ENCODE data around the gene EYA2.
A peak's percentile ranks its signal among the peaks of the same experiment; 100 is the strongest.

The EYA2 gene

GRCh38 chr20:47215653-47216397 is 321.2 kb downstream of the EYA2 start:
- DNase-seq, result no peak

GRCh38 chr20:47216819-47217410 is 322.3 kb downstream of the EYA2 start:
- no peak for DNase-seq

DNA sequence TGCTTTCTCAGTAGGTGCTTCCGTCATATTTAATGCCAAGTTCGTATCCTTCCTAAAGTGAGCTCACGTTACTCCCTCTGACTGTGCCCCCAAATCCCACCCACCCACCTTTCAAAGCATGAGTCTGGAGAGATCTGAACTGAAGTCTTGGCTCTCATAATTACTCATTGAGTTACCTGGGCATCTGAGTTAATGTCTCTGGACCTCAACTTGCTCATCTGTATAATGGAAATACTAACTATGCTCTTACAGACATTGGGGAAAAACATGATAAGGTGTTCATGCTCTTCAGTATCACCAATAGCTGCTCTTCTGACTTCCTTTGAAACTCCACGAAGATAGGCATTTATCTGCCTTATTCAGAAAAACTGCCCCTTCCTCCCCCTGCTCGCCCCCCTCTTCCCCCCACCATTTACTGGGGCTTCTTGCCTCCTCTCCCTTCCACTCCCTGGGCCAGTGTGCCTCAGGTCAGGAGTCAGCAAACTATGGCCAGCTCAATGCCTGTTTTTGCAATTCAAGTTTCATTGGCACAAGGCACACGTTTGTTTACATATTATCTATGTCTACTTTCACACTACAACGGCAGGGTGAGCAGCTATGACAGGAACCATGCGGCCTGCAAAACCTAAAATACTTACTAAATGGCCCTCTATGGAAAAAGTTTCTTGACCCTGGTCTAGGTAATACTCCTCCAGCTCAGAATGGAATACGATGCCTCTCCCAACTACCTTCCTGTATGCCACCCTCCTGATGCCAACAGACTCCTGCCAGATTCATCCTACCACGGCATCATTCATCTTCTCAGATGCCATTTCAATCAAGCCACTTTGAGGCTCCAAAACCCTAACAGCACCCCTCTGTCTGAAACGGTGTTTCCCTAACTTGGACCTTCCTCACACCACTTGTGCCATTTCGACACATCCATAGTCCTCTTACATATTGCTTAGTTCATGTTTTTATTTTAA is 323.1 kb downstream of the EYA2 start:
- DNase-seq, result no peak

DNA sequence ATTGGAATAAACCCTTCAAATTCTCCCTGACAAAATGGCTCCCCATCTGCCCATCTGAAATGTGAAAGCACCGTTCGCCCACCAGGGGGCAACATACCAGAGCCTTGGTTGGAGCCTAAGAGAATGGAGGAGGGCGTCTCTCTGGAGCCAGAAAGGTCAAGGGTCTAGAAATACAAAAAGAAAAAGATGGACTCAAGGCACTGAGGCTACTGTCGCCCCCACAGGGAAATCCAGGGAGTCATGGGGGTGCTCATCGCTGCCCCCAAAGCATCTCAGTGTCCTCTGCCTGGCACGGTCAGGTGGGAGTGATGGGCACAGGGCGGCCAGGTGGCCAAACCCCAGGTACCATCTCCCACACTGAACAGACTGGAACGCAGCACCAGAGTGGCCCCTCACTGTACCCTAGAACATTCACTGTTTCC is 325.5 kb downstream of the EYA2 start:
- DNase-seq, result peak; percentile 8

GRCh38 chr20:47221036-47221625 is 326.5 kb downstream of the EYA2 start:
- no peak for DNase-seq

GRCh38 chr20:47222468-47223119 is 328.0 kb downstream of the EYA2 start:
- DNase-seq, result no peak

- DNase-seq, result no peak
Measured at GRCh38 chr20:47223896-47224295, 329.3 kb downstream of the EYA2 start.

GRCh38 chr20:47224300-47224791 is 329.7 kb downstream of the EYA2 start:
- DNase-seq, result no peak

DNA sequence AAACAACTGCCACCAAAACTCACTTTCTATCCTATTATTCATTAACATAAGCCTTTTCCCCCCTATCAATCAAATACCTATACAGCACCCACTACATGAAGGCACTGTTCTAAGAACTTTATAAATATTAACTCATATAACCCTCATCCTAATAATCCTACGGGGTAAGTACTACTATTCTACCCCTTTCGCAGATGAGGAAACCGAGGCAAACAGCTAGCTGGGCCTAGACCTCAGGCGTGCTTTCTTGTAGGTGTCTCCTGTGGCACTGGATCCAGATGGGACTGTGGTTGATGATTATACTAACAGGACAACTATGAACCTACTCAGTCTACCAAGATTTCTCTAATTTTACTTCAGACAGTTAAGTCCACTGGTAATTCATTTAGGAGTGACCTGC is 330.2 kb downstream of the EYA2 start:
- DNase-seq, result no peak

DNA sequence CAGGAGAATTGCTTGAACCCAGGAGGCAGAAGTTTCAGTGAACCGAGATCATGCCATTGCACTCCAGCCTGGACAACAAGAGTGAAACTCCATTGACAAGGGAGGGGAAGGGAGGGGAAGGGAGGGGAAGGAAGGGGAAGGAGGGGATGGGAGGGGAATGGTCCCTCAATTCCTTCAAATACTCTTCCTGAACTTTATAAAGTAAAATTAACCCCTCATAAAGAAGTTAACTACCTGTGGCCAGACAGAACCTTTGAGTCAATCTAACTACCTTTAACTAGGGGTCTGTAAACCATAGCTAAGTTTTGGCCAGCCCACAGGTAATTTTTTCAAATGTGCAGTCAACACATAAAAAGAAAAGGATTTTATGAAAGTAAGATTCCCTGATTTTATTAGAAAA is 330.8 kb downstream of the EYA2 start:
- no peak for DNase-seq

GRCh38 chr20:47227119-47227518 is 332.5 kb downstream of the EYA2 start:
- no peak for DNase-seq

- DNase-seq, result no peak
Measured at GRCh38 chr20:47227576-47227975, 332.9 kb downstream of the EYA2 start.

GRCh38 chr20:47228654-47229053 is 334.0 kb downstream of the EYA2 start:
- DNase-seq, result no peak

DNA sequence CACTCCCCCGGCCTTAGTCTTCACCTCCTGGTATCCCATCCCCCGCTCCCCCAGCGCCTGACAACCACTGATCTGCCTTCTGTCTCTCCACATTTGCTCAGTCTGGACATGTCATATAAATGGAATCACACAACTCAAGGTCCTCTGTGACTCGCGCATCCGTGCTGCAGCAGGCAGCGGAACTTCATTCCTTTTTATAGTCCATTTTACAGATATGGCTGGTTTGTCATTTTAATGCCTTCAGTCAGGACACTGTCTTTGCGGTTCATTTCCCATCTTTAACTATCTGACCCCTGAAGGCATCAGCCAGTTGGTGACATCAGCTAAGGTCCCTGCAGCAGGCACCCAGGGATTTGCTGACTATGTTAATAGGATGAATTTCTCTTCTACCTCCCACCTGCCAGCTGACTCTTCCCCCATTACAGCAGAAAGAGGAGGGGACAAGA is 336.2 kb downstream of the EYA2 start:
- DNase-seq, result no peak

- DNase-seq, result no peak
Measured at GRCh38 chr20:47231382-47232039, 336.9 kb downstream of the EYA2 start.

GRCh38 chr20:47232518-47232917 is 337.9 kb downstream of the EYA2 start:
- no peak for DNase-seq

DNA sequence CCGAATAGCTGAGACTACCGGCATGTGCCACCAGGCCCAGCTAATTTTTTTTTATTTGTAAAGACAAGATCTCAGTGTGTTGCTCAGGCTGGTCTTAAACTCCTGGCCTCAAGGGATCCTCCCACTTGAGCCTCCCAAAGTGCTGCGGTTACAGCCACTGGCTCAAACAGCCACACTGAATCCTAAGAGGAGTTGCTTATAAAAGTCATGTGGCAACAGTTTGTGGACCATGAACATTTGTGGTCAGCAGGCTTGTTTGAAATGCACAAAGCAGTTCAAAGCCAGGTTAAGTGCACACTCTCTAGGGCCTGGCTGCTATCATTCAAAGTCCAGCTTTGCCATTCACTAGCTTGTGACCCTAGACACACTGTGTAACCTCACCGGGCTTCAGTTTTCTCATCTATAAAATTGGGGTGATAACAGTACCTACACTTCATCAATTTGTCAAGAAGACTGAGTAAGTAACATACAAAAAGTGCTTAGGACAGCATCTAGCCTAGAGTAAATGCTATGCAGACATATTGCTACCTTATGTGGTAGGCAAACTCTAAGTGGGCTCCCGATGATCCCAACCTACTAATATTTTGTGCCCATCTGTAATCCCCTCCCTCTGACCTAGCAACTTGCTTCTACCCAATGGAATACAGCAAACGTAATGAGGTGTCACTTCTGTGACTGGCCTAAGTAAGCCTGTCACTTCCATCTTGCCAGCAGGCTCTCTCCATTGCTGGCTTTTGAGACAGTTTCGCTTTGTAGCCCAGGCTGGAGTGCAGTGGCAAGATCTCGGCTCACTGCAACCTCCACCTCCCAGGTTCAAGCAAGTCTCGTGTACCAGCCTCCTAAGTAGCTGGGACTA is 338.9 kb downstream of the EYA2 start:
- no peak for DNase-seq

- no peak for DNase-seq
Measured at GRCh38 chr20:47235111-47235510, 340.5 kb downstream of the EYA2 start.

DNA sequence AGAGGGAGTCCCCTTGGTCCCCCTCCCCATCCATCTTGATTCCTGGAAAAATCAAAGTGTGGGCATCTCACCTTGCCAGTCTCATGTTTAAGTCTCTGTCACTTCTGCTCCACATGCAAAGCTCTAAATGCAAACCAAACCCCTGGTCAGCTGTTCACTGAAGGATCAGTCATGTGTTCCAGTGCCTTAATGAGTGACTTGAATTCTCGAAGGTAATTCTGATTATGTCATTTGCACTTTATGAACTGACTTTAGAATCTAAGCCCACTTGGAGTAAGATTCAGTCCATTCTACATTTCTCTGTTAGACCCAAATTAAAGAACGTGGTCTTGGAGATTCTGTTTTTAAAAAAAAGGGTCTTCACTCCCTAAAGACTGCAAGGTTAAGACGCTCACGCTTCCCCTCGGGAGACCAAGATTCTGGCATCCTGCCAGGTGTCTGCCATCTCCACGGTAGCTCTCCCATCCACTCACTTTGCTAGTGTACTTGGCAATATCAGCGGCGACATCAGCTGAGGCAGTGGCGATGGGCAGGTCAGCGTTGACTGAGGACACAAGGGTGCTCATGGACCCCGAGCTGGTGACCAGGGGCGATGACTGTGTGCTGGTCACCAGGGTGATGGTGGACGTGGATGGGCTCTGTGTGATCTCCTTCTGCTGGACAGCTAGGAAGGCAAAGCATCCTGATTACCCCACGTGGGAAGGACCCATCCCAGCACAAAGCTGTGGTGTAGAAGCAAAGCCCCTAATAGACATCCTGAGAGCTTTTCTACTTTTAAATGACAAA is 341.4 kb downstream of the EYA2 start:
- no peak for DNase-seq

DNA sequence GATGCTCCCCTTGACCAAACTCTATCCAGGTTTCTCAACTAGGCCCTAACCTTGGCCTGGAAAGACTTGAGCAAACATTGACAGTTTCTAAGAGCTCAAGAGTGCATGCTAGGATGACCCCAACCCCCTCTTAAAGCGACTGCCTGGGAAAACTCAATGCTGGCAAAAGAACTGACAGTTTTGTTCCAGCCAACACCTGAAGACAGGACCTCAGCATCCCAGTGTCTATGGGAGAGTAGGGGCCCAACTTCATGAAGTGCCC is 341.9 kb downstream of the EYA2 start:
- DNase-seq, result no peak
